Putamen (tissue), 1 donor: Measurements from ENCODE around the gene HIP1.

Source experiments
- DNase-seq: peaks from one replicate; pipeline ENCODE4 v3.0.0-alpha.2; 2016; ENCODE audit warnings: low spot score

Gene HIP1

DNA sequence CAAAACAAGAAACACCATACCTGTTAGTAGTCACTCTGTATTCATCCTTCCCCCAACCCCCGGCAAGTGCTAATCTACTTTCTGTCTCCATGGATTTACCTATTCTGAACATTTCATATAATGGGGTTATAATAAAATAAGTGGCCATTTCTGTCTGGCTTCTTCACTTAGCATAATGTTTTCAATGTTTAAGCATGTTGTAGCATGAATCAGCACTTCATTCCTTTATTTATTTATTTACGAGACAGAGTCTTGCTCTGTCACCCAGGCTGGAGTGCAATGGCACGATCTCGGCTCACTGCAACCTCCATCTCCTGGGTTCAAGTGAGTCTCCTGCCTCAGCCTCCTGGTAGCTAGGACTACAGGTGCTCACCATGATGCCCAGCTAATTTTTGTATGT, 69.2 kb downstream of the HIP1 start:
- no peak for DNase-seq

DNA sequence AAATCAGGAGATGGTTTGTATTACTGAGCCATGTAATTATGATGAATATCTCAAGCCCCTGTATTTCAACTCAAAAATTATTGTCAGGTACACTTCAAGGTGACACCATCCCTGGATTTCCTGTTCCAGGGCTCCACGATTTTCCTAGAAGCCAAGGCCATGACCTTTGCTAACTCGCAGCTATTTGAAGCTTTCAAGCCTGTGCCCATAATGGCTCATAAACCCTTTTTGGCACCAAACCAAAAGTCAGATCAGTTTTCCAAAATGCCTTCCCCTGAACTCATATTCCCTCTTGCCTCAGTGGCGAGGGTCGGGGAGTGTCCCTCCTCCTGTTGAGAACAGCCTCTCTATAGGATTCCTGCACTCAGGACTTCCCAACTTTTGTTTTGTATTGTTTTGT, 70.8 kb downstream of the HIP1 start:
- no peak for DNase-seq

DNA sequence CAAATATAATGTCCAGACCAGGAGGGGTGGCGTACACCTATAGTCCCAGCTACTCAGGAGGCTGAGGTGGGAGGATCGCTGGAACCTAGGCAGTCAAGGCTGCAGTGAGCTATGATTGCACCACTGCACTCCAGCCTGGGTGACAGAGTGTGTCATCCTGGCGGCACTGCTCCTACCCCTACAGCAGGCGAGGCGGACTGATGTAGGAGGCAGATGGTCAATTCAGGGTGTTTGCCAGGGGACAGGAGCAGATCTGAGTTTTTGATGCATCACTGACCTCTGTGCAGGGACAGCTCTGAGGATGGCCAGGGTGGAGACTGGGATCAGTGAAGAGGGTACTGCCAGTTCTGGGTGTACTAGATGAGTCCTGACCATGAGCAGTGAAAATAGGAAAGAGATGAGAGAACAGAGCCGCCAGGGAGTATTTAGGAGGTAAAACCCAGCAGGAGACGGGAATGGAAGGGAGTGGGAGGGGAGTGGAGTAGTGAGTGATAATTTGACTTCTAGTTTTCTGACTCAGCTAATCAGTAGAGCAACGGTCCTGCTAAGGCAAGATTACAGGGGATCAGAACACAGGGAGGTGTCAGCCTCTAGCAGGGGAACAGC, 75.3 kb downstream of the HIP1 start:
- peak; percentile 18 for DNase-seq

DNA sequence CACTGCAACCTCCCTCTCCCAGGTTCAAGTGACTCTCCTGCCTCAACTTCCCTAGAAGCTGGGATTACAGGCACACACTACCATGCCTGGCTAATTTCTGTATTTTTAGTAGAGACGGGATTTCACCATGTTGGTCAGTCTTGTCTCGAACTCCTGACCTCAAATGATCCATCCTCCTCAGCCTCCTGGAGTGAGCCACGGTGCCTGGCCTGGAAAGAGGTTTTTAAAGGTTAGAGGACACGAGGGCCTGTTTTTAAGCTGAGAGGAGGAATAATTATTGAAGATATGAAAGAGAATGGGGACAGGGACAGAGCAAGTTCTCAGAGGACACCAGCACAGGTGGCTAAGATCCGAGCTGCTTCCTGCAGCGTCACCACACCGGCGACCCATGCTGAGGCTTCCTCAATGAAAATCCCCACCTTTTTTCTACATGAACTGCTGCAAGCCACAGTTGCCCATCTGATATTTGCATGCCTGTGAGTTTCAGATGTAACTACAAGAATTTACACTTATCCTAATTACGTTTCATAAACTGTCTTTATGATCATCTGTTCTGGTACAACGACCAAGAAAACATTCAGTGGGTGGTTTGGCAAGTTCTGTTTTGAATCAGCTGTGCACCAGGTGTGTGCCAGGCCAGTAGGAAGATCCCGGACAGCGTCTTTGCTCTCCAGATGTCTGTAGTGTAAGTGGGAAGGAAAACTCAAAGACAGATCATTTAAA, 76.0 kb downstream of the HIP1 start:
- no peak for DNase-seq

DNA sequence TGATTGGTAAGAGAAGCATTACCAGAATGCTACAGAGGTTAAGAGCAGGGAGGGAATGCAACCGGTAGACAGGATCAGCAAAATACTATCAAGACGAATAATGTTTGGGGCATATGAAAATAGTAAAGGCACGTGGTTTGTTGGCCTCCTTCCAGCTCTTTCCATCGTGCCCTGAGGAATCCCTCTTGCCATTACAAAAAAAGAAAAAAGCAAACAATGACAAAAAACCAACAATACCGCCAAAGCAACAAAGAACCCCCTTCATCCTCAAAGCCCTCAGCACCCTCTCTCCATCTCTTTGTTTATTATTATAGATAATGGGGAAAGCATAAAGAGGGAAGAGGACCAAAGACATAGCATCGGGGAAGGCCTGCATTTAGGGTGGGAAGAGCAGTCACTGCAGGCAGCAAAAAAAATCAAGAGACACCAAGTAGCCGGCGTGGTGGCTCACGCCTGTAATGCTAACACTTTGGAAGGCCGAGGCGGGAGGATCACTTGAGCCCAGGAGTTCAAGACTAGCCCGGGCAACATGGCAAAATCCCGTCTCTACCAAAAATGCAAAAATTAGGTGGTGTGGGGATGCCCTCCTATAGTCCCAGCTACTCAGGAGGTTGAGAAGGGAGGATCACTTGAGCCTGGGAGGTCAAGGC, 78.0 kb downstream of the HIP1 start:
- DNase-seq = peak; percentile 84

DNA sequence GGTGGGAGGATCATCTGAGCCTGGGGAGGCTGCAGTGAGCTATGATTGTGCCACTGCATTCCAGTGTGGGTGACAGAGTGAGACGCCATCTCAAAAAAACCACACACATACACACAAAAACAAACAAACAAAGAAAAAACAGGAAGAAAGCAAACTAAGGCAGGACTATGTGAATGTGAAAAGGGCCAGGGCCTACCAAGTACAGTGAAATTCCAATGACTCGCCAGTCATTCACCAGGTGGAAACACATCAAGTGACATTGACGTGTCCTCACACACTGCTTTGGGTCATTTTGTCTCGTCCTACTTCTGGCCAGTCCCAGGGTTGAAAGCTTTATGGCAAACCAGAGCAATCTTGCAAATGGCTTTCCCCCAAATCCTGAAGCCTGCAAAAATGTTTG, 79.9 kb downstream of the HIP1 start:
- DNase-seq = no peak

DNA sequence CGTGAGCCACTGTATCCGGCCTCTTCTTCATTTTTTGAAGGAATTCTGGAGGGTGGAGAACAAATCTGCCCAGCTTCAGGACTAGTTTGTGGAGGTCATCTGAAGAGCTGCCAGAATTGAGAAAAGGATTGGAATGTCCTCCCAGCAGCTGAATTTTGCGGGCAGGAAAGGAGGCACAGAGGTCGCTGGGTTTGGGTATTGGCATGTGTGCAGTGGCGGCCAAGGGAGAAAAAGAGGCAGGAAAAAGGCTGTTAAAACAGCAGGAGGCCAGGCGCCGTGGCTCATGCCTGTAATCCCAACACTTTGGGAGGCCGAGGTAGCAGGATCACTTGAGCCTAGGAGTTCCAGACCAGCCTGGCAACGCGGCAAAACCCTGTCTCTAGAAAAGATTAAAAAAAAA, 80.4 kb downstream of the HIP1 start:
- DNase-seq = no peak

DNA sequence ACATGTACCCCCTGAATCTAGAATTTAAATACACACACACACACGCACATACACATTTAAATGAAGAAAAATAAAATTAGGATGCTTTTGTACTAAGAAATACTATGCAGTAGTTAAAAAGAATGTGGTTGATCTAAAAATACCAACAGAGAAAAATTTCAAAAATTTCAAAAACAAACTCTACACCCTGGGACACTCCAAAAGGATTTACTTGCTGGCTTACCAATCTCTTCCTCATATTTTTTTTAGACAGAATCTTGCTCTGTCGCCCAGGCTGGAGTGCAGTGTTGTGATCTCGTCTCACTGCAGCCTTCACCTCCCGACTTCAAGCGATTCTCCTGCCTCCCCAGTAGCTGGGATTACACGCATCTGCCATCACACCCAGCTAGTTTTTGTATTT, 80.9 kb downstream of the HIP1 start:
- no peak for DNase-seq

DNA sequence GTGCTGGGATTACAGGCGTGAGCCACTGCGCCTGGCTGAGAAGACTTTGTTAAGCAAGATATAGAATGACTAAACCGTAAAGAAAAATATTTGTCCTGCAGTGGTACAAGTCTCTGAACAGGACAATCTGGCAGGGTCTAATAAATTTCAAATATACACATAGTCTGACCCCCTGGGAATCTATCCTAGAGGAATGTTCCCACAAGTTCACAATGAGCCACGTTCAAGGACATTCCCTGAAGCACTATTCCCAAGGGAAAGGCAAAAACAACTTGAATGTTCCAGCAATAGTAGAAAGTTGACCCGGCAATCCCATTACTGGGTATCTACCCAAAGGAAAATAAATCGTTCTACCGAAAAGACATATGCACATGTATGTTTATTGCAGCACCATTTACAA, 82.0 kb downstream of the HIP1 start:
- no peak for DNase-seq

DNA sequence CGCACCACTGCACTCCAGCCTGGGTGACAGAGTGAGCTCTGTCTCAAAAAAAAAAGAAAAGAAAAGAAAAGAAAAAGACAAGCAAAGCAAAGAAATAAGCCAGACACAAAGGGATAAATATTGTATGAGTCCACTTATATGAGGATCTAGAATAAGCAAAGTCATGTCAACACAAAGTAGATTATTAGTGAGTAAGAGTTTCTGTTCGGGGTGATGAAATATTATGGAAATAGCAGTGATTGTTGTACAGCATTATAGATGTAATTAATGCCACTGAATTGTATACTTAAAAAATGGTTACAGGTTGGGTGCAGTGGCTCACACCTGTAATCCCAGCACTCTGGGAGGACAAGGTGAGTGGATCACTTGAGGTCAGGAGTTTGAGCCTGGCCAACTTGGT, 83.2 kb downstream of the HIP1 start:
- DNase-seq = no peak

DNA sequence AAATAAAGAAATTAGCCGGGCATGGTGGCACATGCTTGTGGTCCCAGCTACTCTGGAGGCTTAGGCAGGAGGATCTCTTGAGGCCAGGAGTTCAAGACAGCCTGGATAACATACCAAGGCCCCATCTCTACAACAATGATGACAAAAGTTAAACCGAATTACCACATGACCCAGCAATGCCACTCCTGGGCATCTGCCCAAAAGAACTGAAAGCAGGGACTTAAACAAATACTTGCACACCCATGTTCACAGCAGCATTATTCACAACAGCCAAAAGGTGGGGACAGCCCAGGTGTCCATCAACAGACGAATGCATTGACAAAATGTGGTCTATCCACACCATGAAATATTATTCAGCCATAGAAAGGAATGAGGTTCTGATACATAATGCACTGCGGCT, 83.9 kb downstream of the HIP1 start:
- no peak for DNase-seq

DNA sequence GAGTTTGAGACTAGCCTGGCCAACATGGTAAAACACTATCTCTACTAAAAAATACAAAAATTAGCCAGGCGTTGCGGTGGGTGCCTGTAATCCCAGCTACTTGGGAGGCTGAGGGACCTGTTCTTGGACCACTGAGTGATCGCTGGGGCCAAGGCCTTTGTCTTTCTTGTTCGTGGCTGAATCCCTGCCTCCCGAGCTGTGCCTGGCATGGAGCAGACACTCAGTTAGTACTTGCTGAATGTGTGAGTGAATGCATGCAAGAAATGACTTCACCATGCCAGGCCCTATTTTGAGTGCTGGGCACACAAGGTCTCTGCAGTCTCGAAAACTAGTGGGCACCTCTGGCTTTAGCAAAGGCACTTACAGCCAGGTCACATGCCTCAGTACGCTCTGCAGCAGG, 85.1 kb downstream of the HIP1 start:
- DNase-seq = no peak

DNA sequence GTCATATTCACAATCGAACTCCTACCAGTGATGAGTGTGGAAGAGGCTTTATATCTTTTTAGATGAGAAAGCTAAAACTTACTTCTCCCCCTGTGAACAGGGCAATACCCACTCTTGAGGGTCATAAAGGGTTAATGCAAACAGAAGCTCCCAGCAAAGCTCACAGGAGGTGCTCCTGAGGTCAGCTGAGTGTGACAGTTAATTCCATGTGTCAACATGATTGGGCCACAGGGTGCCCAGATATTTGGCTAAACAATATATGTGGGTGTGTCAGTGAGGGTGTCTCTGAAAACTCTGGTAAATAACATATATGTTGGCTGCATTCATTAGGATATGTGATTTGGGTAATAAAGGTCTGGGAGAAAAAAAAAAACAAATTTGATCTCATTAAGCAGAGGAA, 86.0 kb downstream of the HIP1 start:
- DNase-seq = no peak

DNA sequence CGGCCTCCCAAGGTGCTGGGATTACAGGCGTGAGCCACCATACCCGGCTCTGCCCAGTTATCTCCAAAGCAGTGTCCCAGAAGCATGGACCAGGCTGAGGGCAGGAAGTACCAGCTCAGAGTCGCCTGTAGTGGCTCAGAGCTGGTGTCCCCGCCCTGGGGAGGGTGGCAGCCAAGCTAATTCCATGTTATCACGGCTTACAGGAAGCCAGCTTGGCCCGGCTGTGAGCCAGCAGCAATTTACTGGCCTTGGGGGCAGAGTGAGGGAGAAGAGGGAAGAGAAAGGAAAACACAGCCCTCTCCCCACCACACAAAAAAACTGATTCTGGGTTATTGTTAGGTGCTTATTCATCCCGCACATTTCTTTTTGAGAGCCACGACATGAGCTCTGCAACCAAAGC, 88.1 kb downstream of the HIP1 start:
- no peak for DNase-seq

DNA sequence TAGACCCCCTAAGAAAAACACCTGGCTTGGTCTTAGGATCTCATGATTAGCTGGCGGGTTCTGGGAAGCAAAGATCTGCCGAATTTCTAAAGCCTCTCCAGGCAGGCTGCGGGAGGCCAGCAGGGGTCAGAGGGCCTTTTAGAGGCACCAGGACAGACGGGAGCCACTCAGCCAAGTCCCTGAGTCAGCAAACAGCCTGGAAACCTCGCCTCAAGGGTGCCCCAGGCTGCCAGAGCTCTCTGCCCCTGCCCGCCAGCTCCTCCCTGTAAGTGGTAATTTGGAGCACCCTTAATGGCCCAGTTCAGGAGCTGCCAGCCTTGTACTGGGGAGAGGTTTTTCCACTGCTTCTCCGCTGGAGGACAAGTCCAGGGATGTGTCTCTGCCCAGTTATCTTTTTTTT, 88.7 kb downstream of the HIP1 start:
- no peak for DNase-seq

DNA sequence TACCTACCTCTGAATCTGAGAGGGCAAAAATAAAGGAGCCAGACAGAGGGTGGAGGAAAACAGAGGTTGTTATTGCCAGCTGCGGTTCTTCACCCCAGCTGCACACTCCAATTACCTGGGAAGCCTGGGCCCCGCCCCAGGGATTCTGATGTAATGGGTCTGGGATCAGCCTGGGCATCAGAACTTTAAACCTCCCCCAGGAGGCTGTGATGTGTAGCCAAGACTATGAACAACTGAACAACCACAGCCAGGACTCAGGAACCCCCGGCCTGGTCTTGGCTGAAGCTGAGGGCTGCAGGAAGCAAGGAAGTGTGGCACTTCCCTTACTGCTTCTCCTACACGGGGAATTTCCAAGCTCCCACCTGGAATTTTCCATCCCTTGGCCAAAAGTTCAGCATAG, 89.3 kb downstream of the HIP1 start:
- DNase-seq = no peak

DNA sequence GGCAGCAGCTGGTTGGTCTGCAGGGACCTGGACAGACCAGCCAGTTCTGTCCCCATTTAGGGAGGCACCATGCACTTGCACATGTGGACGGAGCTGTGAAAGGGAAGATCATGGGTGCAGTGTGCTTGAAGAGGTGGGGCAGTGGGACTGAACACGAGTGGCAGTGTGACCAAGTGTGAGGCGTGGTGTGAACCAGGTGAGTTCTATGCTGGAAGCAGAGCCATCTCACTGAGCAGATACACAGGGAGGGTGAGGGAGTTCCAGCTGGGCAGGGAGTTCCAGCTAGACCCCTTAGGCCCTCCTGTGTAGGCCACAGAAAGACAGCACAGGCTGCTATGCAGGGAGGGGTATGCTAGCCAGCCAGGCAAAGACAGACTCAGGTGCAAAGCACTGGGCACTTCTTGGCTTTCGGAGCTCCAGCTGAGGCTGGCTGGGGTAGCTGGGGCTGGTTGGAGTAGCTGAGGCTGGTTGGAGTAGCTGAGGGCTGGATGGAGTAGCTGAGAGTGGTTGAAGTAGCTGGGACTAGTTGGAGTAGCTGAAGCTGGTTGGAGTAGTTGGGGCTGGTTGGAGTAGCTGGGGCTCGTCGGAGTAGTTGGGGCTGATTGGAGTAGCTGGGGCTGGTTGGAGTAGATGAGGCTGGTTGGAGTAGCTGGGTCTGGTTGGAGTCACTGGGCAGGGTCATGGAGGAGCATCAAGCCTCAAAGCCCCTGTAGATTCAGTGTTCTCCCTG, 90.9 kb downstream of the HIP1 start:
- no peak for DNase-seq

DNA sequence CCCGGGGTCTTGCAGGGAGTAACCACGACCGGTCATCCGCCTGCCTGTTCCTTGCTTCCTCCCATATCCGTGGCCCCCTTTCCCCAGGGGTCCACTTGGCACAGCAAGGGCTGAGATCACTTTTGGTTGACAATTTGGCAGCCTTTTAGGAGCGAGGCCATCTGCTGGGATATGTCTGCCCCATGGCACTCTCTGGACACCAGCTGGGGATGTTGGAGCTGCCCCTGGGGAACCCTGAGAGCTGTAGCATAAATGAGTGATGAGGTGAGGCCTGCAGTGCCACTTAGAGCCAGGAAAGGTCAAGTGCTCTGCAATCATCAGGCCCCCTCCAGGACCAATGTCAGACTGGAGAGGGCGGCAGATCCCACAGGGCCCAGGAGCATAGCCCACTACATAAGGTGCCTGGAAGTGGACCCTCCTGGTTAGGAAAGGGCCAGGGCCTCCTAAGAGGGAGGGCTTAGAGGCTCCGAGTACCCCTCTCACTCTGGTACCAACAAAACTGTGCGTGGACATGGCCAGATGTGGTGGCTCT, 92.1 kb downstream of the HIP1 start:
- DNase-seq = no peak

DNA sequence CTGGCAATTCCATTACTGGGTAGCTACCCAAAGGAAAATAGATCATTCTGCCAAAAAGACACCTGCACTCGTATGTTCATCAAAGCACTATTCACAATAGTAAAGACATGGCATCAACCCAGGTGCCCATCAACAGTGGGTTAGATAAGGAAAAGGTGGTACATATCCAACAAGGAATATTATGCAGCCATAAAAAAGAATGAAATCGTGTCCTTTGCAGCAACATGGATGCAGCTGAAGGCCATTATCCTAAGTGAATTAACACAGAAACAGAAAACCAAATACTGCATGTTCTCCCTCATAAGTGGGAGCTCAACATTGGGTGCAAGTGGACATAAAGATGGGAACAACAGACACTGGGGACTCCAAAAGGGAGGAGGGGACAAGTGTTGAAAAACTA, 93.2 kb downstream of the HIP1 start:
- DNase-seq = no peak

DNA sequence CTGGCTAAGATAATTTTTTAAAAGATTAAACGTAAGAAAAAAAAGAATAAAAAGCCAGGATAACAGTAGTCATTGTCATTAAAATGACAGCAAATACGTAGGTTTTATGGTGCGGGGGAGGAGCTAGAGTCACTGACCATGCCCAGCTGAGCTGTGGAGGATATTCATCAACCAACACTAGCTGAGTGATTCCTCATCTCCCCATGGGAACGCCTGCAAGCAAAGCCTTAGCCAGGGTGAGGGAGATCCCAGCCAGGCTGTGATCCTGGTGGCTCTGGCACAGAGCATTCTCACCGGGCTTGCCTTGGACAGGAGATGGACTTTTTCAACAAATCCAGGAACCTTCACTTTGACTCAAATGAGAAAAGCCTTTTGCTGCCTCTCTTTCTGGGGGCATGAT, 94.2 kb downstream of the HIP1 start:
- no peak for DNase-seq

DNA sequence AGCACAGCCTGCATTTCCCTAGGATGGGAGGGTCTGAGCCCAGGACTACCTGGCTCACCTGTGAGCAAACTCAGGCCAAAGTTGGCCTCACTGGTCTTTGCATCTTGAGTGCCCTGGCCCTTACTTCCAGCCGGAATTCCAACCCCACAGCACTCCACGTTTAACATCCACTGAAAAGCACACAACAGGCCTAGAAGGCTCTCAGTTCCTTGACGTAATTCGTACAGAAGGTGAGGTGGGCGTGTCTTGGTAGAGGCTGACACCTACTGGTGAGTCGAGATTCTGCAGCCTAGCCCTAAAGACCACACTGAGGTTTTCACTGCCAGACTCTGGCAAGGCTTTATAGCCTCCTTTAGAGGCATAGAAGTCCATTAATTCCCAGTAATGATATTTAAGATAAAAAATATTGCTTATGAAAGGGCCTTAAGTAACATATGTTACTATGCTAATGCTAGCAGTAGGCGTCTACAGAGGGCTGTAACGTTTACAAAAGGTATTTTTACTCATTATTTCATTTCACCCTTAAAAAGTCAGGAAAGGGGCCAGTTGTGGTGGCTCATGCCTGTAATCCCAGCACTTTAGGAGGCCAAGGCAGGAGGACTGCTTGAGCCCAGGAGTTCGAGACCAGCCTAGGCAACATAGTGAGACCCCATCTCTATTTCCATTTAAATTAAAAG, 95.8 kb downstream of the HIP1 start:
- DNase-seq = no peak

DNA sequence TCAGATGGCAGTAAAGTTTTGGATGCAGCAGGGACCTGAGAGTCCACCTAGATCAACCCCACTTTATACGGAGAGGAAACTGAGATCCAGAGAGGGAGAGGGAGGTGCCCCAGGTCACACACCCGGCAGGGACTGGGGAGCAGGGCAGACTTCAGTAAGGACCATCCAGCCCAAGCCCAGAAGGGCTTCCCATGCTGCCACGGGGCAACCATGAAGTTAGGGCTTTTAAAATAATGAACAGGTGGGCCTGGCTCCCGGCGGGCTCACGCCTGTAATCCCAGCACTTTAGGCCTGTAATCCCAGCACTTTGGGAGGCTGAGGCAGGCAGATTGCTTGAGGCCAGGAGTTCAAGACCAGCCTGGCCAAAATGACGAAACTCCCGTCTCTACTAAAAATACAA, 98.5 kb downstream of the HIP1 start:
- DNase-seq = no peak
